Fibroblast of lung (primary cell): Measurements from ENCODE around the gene ZNHIT2. TPM values are rescaled to one million over a fixed set of nuclear protein-coding genes. Genes with fewer than 3 reads are reported as not detected.

Source experiments
- DNase-seq, 2 donors: peaks; one replicate each; pipeline versions ENCODE4 v3.0.0 to v3.0.0-alpha.2; 2010; ENCODE audit warnings: low read depth in 2 of 2
- H2AFZ ChIP-seq: 2 replicates; pipeline ENCODE4 v1.5.1; 2012; ENCODE audit warnings: low read length, control low read depth, inconsistent platforms
- H3K27ac ChIP-seq: 2 replicates; pipeline ENCODE4 v1.5.1; 2011; ENCODE audit warnings: low read length, control low read depth; ENCODE audit not compliant: insufficient read depth
- H3K27me3 ChIP-seq: 2 replicates; pipeline ENCODE4 v1.5.1; 2011; ENCODE audit warnings: mild to moderate bottlenecking, low read length; ENCODE audit not compliant: control insufficient read depth, insufficient read depth
- H3K36me3 ChIP-seq: 2 replicates; pipeline ENCODE4 v1.5.1; 2011; ENCODE audit warnings: low read length; ENCODE audit not compliant: control insufficient read depth, insufficient read depth
- H3K4me1 ChIP-seq: 2 replicates; pipeline ENCODE4 v1.5.1; 2011; ENCODE audit warnings: low read length; ENCODE audit not compliant: control insufficient read depth, insufficient read depth; ENCODE audit errors: extremely low read depth
- H3K4me2 ChIP-seq: 2 replicates; pipeline ENCODE4 v1.5.1; 2011; ENCODE audit warnings: low read length, control low read depth; ENCODE audit not compliant: insufficient read depth; ENCODE audit errors: extremely low read depth
- H3K4me3 ChIP-seq, 4 experiments: fragments of 200-600 bp in 1 of 4; sonication (generic) in 1 of 4; replicated peaks in 1 of 4; 2 replicates each; pipeline ENCODE4 v1.5.1; 2011 to 2016; ENCODE audit warnings: low read length in 4 of 4, low read depth in 3 of 4, mild to moderate bottlenecking in 3 of 4, control low read depth in 2 of 4, inconsistent platforms in 1 of 4, mixed read lengths in 1 of 4; ENCODE audit not compliant: insufficient read depth in 1 of 4; ENCODE audit errors: control extremely low read depth in 1 of 4
- H3K79me2 ChIP-seq: 2 replicates; pipeline ENCODE4 v1.5.1; 2012; ENCODE audit warnings: mild to moderate bottlenecking, low read length, inconsistent platforms; ENCODE audit not compliant: control insufficient read depth, insufficient read depth
- H3K9ac ChIP-seq: 2 replicates; pipeline ENCODE4 v1.5.1; 2011; ENCODE audit warnings: mild to moderate bottlenecking, low read length, control low read depth; ENCODE audit not compliant: insufficient read depth
- H3K9me3 ChIP-seq: 2 replicates; pipeline ENCODE4 v1.5.1; 2012; ENCODE audit warnings: low read depth, low read length; ENCODE audit not compliant: control insufficient read depth, insufficient read depth
- H4K20me1 ChIP-seq: 2 replicates; pipeline ENCODE4 v1.5.1; 2011; ENCODE audit warnings: low read length; ENCODE audit not compliant: control insufficient read depth, insufficient read depth; ENCODE audit errors: extremely low read depth
- CTCF ChIP-seq, 2 donors: IDR thresholded peaks in 1 of 2; conservative IDR thresholded peaks in 1 of 2; 1 replicate in 1 of 2; 2 replicates in 1 of 2; pipeline ENCODE4 v1.5.1; 2011 to 2012; ENCODE audit warnings: low read length in 2 of 2, control low read depth in 1 of 2, inconsistent platforms in 1 of 2, low read depth in 1 of 2, mild to moderate bottlenecking in 1 of 2
- EZH2 ChIP-seq: IDR thresholded peaks from 2 replicates; pipeline ENCODE4 v1.5.1; 2012; ENCODE audit warnings: low read length, control low read depth, mild to moderate bottlenecking; ENCODE audit errors: missing control alignments
- polyA plus RNA-seq, 2 donors: library from polyadenylated mRNA; depleted of rRNA in 1 of 2; stranded (reverse) in 1 of 2; unstranded in 1 of 2; fragments of >200 nt; gene quantifications; 2 replicates each; pipeline ENCODE4 v1.2.1, GENCODE V29; 2011 to 2012; ENCODE audit warnings: missing spikeins in 1 of 2
- total RNA-seq: library from RNA; depleted of rRNA; stranded (reverse); fragments of >200 nt; gene quantifications from 2 replicates; pipeline ENCODE4 v1.2.1, GENCODE V29; 2014

The ZNHIT2 gene
- total and polyA plus RNA-seq, 2 donors (not counting 1 experiment from before 2014, with no cell fraction given): 1.4 to 13.2 TPM

GRCh38 chr11:65157336-65157735, 39.8 kb upstream of the ZNHIT2 start:
- Histone ChIP-seq H3K36me3 (no peaks in the 10 kb centered on the region), H4K20me1 (no peaks in the 10 kb centered on the region), H3K27ac (no peak overlapping the region), H3K9ac (no peak overlapping the region), H3K4me3 (no peak overlapping the region), H3K4me2 (no peak overlapping the region), H3K27me3 (no peaks in the 10 kb centered on the region), H3K79me2 (no peaks in the 10 kb centered on the region), H2AFZ (no peak overlapping the region), H3K4me1 (no peaks in the 10 kb centered on the region), H3K9me3 (no peaks in the 10 kb centered on the region)
- TF ChIP-seq EZH2 (no peak), CTCF (conservative IDR thresholded peaks at IDR 0.05 in 1 of 2, IDR thresholded peaks at IDR 0.05 in 1 of 2; ENCODE audit: low read depth in 1 of 2, low read length in 2 of 2) (no peak)
- DNase-seq: no peak

GRCh38 chr11:65156926-65157325, 39.4 kb upstream of the ZNHIT2 start:
- Histone ChIP-seq H3K4me3 (no peak overlapping the region), H2AFZ (no peak overlapping the region), H3K9ac (no peak overlapping the region), H3K36me3 (no peaks in the 10 kb centered on the region), H3K27me3 (no peaks in the 10 kb centered on the region), H3K9me3 (no peaks in the 10 kb centered on the region), H3K4me1 (no peaks in the 10 kb centered on the region), H4K20me1 (no peaks in the 10 kb centered on the region), H3K4me2 (no peak overlapping the region), H3K79me2 (no peaks in the 10 kb centered on the region), H3K27ac (no peak overlapping the region)
- no peak for DNase-seq
- TF ChIP-seq EZH2 (no peak), CTCF (conservative IDR thresholded peaks at IDR 0.05 in 1 of 2, IDR thresholded peaks at IDR 0.05 in 1 of 2; ENCODE audit: low read depth in 1 of 2, low read length in 2 of 2) (no peak)

DNA sequence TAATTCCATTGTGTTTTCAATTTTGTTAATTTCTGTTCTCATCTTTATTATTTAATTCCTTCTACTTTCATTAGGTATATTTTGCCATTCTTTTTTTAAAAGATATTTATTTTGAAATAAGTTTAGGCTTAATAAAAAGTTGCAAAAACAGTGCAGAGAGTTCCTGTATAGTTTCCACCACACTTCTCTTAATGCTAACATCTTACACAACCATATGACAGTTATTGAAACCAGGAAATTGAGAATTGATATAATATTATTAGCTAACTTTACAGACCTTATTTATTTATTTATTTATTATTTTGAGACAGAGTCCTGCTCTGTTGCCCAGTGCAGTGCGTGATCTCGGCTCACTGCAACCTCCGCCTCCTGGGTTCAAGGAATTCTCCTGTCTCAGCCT, 38.8 kb upstream of the ZNHIT2 start:
- Histone ChIP-seq H3K4me3 (no peak overlapping the region), H3K9me3 (no peaks in the 10 kb centered on the region), H3K27me3 (no peaks in the 10 kb centered on the region), H4K20me1 (no peaks in the 10 kb centered on the region), H3K4me1 (no peaks in the 10 kb centered on the region), H3K9ac (no peak overlapping the region), H3K4me2 (no peak overlapping the region), H3K36me3 (no peaks in the 10 kb centered on the region), H3K79me2 (no peaks in the 10 kb centered on the region), H3K27ac (no peak overlapping the region), H2AFZ (no peak overlapping the region)
- no peak for DNase-seq
- TF ChIP-seq EZH2: no peak
- TF ChIP-seq CTCF (conservative IDR thresholded peaks at IDR 0.05 in 1 of 2, IDR thresholded peaks at IDR 0.05 in 1 of 2; ENCODE audit: low read depth in 1 of 2, low read length in 2 of 2): no peak
